Small intestine (tissue), 7 donors: ENCODE measurements around the gene COMMD4. TPM values are rescaled to one million over a fixed set of nuclear protein-coding genes. Genes with fewer than 3 reads are reported as not detected.
A peak's percentile ranks its signal among the peaks of the same experiment; 100 is the strongest.
"Not testable (repeated sequence)": the region's sequence is repeated elsewhere in the genome, so short reads cannot be mapped to it uniquely, and the experiment has no call there.

Experiments used
- DNase-seq, 2 donors: peaks; one replicate each; pipeline versions ENCODE4 v3.0.0 to v3.0.0-alpha.2; 2013
- FAIRE-seq: peaks from 2 replicates; lab custom pipeline; 2012; peaks lifted over from hg19 to GRCh38; lab: Jason Lieb, UNC
- H3K27ac ChIP-seq, 3 donors: one replicate each; pipeline ENCODE4 v1.5.1; 2013; ENCODE audit warnings: low read length in 2 of 3, mild to moderate bottlenecking in 2 of 3, control low read depth in 1 of 3, inconsistent platforms in 1 of 3, low read depth in 1 of 3, moderate library complexity in 1 of 3
- H3K27me3 ChIP-seq, 3 donors: one replicate each; pipeline ENCODE4 v1.6.1; 2013; ENCODE audit warnings: low read length in 3 of 3, inconsistent platforms in 1 of 3; ENCODE audit not compliant: control insufficient read depth in 3 of 3, insufficient read depth in 3 of 3
- H3K36me3 ChIP-seq, 3 donors: one replicate each; pipeline ENCODE4 v1.6.1; 2013; ENCODE audit warnings: low read length in 3 of 3, inconsistent platforms in 1 of 3, low read depth in 1 of 3, mild to moderate bottlenecking in 1 of 3, moderate library complexity in 1 of 3; ENCODE audit not compliant: control insufficient read depth in 3 of 3, insufficient read depth in 2 of 3
- H3K4me1 ChIP-seq, 3 donors: one replicate each; pipeline ENCODE4 v1.6.1; 2013; ENCODE audit warnings: low read length in 2 of 3, inconsistent platforms in 1 of 3, low read depth in 1 of 3, mild to moderate bottlenecking in 1 of 3, moderate library complexity in 1 of 3; ENCODE audit not compliant: control insufficient read depth in 3 of 3, insufficient read depth in 2 of 3
- H3K4me3 ChIP-seq, 3 donors: one replicate each; pipeline ENCODE4 v1.5.1; 2013; ENCODE audit warnings: low read length in 3 of 3, control low read depth in 1 of 3, inconsistent platforms in 1 of 3, low read depth in 1 of 3, mild to moderate bottlenecking in 1 of 3, moderate library complexity in 1 of 3
- H3K9me3 ChIP-seq, 2 donors: one replicate each; pipeline ENCODE4 v1.6.1; 2013; ENCODE audit warnings: low read depth in 1 of 2, low read length in 1 of 2; ENCODE audit not compliant: control insufficient read depth in 2 of 2, insufficient read depth in 1 of 2
- WGBS, 3 donors: extraction: QIAGEN DNeasy Blood & Tissue Kit; methylation state at CpG; one replicate each; pipeline ENCODE4 v1.1.7; 2013; 5-methylcytosine and 5-hydroxymethylcytosine counted together
- polyA plus RNA-seq, 4 donors: library from polyadenylated mRNA; stranded (reverse) in 3 of 4; unstranded in 1 of 4; fragments of 200-250 nt in 3 of 4; fragments of 120-200 nt in 1 of 4; gene quantifications; one replicate each; pipeline versions ENCODE4 v1.2.1 to v1.2.3, GENCODE V29; 2013
- donor health status: healthy with polysubstance abuse.
- donor health status: control.
- donor health status: control.
- donor health status: Bipolar disorder and iron deficiency.
- donor health status: healthy.

Gene COMMD4
- polyA plus RNA-seq, 4 donors: 88.1 to 177 (median 114) TPM

DNA sequence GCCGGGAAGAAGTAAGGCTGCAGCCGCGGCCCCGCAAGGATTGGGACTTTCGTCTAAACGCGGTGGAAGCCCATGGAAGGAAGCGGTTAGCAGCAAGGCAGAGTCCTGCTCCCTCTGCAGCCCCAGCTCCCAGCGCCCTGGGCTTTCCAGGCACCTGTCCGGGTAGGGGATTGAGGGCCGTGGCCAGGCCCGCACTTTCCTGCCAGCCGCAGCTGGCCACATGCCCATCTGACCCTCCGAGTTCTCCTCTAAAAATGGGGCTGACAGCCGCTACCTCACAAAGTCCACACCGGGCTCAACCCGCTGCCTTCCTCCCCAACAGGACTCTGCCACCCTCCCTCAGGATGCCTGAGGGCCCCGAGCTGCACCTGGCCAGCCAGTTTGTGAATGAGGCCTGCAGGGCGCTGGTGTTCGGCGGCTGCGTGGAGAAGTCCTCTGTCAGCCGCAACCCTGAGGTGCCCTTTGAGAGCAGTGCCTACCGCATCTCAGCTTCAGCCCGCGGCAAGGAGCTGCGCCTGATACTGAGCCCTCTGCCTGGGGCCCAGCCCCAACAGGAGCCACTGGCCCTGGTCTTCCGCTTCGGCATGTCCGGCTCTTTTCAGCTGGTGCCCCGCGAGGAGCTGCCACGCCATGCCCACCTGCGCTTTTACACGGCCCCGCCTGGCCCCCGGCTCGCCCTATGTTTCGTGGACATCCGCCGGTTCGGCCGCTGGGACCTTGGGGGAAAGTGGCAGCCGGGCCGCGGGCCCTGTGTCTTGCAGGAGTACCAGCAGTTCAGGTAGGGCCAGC, 12.9 kb downstream of the COMMD4 start:
- no peak overlapping the region for H3K27ac ChIP-seq
- peaks cover 0 to 8% (median 5%) of the 10 kb centered on the region in 3 donors for H3K4me1 ChIP-seq
- peak overlapping the region; percentile 75 to 81 (median 80) for H3K4me3 ChIP-seq
- peaks cover 0 to 2% (median 0%) of the 10 kb centered on the region in 3 donors for H3K27me3 ChIP-seq
- DNase-seq: peak; percentile 37 to 55
- 11 to 36% (median 34%) methylated on average over 45 to 46 of the region's 46 CpGs for WGBS, 3 donors
- no peak for FAIRE-seq
- no peaks in the 10 kb centered on the region for H3K9me3 ChIP-seq
- H3K36me3 ChIP-seq: peaks cover 0 to 35% (median 0%) of the 10 kb centered on the region in 3 donors

DNA sequence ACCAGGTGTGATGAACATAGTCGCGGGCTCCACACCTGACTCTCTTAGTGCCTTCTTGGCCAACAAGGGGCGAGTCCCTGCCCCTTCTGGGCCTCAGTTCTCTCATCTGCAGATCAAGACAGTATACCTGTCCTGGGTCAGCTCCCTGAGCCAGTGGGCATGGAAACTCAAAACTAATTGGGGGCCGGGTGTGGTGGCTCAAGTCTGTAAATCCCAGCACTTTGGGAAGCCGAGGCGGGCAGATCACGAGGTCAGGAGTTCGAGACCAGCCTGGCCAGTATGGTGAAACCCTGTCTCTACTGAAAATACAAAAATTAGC, 13.4 kb downstream of the COMMD4 start:
- not testable (repeated sequence) for H3K27me3 ChIP-seq, FAIRE-seq, H3K27ac ChIP-seq, DNase-seq, H3K4me1 ChIP-seq, H3K9me3 ChIP-seq
- H3K36me3 ChIP-seq: peaks cover 0 to 40% (median 0%) of the 10 kb centered on the region in 3 donors
- WGBS, 3 donors: 76 to 84% (median 79%) methylated on average over 8 of the region's 8 CpGs
- H3K4me3 ChIP-seq: peak overlapping the region in 1 of 3 donors; percentile 75

DNA sequence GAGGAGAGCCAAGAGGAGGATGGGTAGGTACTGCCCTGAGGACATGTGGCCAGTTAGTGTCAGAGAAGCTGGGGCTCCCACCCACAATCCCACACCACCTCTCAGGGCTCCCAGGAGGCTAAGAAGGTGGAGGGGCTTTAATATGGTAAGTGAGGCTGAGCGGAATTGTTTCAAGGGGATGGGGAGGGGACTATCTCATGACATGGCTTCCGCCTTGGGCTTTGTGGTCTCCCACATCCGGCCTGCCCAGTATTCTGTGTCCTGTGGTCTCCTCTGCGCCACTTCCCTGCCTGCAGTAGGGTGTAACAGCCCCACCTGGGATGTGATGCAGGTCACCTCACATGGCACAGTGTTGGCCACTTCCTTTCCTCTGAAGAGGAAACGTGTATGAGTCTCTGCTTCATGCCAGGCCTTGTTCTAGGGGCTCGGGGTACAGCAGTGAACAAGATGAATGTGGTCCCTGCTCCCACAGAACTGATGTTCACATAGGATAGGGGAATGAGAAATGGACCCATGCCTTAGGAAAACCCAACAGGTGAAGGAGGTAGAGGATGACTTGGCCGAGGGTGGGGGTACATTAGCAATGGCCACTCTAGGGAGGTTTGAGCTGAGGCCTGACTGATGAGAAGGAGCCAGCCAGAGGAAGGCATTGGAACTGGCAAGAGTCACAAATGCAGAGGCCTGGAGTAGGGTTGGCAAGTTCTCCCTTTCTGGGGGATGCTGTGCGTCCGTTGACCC, 14.2 kb downstream of the COMMD4 start:
- no peak overlapping the region for H3K4me3 ChIP-seq
- H3K27me3 ChIP-seq: peaks cover 0 to 2% (median 0%) of the 10 kb centered on the region in 3 donors

DNA sequence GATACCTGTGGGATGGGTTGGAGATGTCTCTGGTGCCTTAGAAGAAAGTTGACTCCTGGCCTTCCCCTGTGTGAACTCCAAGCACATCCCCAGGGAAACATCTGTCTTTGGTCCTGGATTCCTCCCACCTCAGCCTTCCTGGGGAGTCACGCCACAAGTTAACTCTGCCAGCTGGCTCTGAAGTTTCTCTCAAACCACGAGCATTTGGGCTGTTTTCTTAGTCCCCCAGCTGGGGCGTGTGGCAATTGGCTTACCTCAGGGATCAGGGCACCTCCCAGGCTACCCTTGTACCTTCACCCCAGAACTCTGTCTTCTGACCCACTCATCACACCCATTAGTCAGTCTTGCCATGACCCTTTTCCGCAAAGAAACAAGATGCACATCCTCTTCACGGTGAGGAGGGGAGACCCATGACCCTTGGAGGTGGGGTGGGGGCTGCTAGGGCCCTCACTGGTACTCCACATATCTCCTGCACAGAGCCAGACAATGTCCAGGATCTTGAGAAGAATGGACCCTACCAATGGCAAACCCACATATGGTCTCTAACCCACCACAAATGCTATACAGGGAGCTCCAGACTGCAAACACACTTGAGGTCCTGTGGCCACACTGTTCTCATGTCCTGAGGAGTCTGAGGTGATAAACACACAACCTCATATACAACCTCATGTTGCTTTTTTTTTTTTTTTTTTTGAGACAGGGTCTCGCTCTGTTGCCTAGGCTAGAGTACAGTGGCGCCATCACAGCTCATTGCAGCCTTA, 14.9 kb downstream of the COMMD4 start:
- Histone ChIP-seq H3K4me3 (no peak overlapping the region), H3K36me3 (peaks cover 0 to 55% (median 2%) of the 10 kb centered on the region in 3 donors), H3K27me3 (peaks cover 0 to 2% (median 0%) of the 10 kb centered on the region in 3 donors), H3K4me1 (peaks cover 0 to 8% (median 5%) of the 10 kb centered on the region in 3 donors), H3K9me3 (no peaks in the 10 kb centered on the region), H3K27ac (peak overlapping the region in 1 of 3 donors; percentile 27)
- FAIRE-seq (no peak), DNase-seq (peak in 1 of 2 donors; percentile 7)
- WGBS, 3 donors: 73 to 79% (median 74%) methylated on average over 7 of the region's 7 CpGs

More for the DNA sequence above, 14.2 kb downstream of the COMMD4 start:
- H3K27ac ChIP-seq: peak overlapping the region in 1 of 3 donors; percentile 27
- no peak for FAIRE-seq
- no peaks in the 10 kb centered on the region for H3K9me3 ChIP-seq
- peaks cover 0 to 47% (median 0%) of the 10 kb centered on the region in 3 donors for H3K36me3 ChIP-seq
- 69 to 88% (median 76%) methylated on average over 9 of the region's 9 CpGs for WGBS, 3 donors
- peaks cover 0 to 8% (median 5%) of the 10 kb centered on the region in 3 donors for H3K4me1 ChIP-seq
- peak; percentile 20 to 48 for DNase-seq

DNA sequence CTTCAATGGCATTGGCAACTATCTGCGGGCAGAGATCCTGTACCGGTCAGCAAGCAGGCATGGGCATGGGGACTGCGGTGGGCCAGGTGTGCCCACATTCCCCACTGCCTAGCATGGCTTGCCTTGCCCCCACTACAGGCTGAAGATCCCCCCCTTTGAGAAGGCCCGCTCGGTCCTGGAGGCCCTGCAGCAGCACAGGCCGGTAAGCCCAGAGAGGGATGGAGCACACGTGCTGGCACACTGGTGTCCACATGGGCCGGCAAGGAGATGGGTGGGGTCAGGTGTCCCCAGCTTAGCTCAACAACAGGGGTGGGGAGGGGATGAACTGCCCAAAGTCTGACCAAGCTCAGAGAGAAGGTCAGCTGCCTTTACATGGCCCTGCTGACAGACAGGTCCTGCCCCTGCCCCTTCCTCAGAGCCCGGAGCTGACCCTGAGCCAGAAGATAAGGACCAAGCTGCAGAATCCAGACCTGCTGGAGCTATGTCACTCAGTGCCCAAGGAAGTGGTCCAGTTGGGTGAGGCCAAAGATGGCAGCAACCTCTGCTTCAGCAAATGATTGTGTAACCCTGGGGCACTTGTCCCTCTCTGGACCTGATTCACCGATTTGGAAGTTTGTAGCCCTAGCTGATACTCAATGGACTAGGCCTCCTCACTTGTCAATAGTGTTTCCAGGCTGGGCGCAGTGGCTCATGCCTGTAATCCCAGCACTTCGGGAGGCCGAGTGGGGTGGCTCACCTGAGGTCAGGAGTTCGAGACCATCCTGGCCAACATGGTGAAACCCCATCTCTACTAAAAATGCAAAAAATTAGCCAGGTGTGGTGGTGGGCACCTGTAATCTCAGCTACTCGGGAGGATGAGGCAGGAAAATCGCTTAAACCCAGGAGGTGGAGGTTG, 16.6 kb downstream of the COMMD4 start:
- Histone ChIP-seq H3K9me3 (no peaks in the 10 kb centered on the region), H3K27ac (no peak overlapping the region), H3K27me3 (peaks cover 0 to 2% (median 0%) of the 10 kb centered on the region in 3 donors), H3K4me1 (peaks cover 0 to 8% (median 5%) of the 10 kb centered on the region in 3 donors), H3K36me3 (peaks cover 2 to 71% (median 3%) of the 10 kb centered on the region in 3 donors), H3K4me3 (no peak overlapping the region)
- 90 to 92% (median 91%) methylated on average over 15 to 16 of the region's 16 CpGs for WGBS, 3 donors
- DNase-seq (no peak), FAIRE-seq (no peak)

DNA sequence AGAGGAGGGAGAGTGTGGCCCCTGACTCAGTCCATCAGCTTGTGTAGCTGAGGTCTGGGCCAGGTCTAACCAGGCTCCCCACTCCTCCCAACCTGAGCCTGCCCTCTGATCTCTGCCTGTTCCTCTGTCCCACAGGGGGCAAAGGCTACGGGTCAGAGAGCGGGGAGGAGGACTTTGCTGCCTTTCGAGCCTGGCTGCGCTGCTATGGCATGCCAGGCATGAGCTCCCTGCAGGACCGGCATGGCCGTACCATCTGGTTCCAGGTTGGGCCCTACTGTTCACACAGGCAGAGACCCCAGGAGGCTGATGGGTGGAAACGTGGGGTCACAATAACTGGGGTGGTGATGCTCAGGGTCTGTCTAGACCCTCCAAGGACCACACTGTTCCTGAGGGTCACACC, 17.7 kb downstream of the COMMD4 start:
- FAIRE-seq: no peak
- H3K36me3 ChIP-seq: peaks cover 2 to 80% (median 3%) of the 10 kb centered on the region in 3 donors
- DNase-seq: peak in 1 of 2 donors; percentile 26

DNA sequence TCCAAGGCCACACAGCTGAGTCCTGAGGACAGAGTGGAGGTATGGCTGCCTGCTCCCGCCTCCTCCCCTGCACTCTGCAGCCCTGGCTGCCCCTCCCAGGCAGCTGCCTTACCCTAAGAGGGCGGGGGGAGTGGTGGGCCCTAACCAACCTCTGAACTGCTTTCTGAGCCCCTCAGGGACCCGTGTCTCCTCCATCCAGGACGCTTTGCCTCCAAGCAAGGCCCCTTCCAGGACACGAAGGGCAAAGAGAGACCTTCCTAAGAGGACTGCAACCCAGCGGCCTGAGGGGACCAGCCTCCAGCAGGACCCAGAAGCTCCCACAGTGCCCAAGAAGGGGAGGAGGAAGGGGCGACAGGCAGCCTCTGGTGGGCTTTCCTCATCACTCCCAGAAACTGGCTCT, 18.6 kb downstream of the COMMD4 start:
- Histone ChIP-seq H3K27me3 (no peaks in the 10 kb centered on the region), H3K9me3 (no peaks in the 10 kb centered on the region), H3K4me1 (peaks cover 0 to under 1% (median 0%) of the 10 kb centered on the region in 3 donors), H3K36me3 (peaks cover 2 to 86% (median 3%) of the 10 kb centered on the region in 3 donors), H3K27ac (no peak overlapping the region), H3K4me3 (no peak overlapping the region)
- DNase-seq: no peak
- WGBS, 3 donors: 76 to 87% (median 85%) methylated on average over 7 of the region's 7 CpGs
- FAIRE-seq: no peak

More for the DNA sequence above, 17.7 kb downstream of the COMMD4 start:
- 51 to 82% (median 71%) methylated on average over 7 of the region's 7 CpGs for WGBS, 3 donors
- Histone ChIP-seq H3K9me3 (no peaks in the 10 kb centered on the region), H3K4me1 (peaks cover 0 to 8% (median under 1%) of the 10 kb centered on the region in 3 donors), H3K27me3 (no peaks in the 10 kb centered on the region), H3K27ac (no peak overlapping the region), H3K4me3 (no peak overlapping the region)
